ENCODE results near the gene GPS1.

The GPS1 gene

GRCh38 chr17:82084373-82085030 lies 32.8 kb downstream of the GPS1 start:
- Histone ChIP-seq H3K4me3 (replicated peaks; ENCODE audit: low read depth, low read length) (no peak overlapping the region), H3K36me3 (ENCODE audit: control insufficient read depth, insufficient read depth, low read length) (peaks cover 70% of the 10 kb centered on the region), H3K27me3 (replicated peaks; ENCODE audit: control insufficient read depth, insufficient read depth, low read length) (no peaks in the 10 kb centered on the region)
- TF ChIP-seq CTCF (IDR thresholded peaks at IDR 0.05; ENCODE audit: insufficient read depth, low read length, poor library complexity, severe bottlenecking), result no peak
- no peak for DNase-seq (ENCODE audit: extremely low read depth, insufficient read length)

DNA sequence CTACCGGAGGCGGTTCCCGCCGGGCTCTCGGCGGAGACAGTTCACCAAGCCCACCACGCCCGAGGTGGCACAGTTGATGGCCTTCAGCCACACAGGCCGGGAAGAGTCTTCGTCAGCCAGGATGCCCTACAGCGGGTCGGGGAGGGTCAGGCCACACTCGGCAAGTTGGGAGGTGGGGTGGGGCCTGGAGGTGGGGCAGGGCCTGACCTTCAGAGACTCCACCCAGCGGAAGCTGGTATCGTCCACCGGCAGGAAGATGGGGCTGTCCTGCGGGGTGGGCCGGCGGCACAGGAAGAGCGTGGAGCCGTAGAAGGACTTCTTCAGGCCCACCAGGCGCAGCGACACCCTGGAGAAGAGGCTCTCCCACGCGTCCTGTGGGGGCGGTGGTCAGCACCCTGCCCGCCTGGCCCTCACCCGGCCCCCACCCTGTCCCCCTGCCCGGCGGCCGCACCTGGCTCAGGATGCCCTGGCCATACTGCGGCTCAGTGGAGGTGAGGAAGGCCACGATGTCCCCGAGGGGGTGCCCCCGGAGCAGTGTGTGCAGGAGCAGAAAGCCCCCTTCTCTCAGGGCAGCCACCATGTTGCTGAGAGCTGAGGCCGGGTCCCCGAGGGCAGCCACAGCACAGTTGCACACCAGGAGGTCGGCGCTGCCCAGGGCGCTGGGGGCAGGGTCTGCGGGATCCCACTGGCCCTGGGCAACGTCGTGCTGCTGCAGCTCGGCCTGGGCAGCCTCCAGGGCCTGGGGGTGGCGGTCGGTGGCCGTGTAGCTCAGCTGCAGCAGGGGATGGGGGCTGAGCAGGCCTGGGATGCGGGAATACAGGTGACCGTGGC lies 33.5 kb downstream of the GPS1 start:
- peak; percentile 12 for DNase-seq (ENCODE audit: extremely low read depth, insufficient read length)
- no peaks in the 10 kb centered on the region for H3K27me3 ChIP-seq (replicated peaks; ENCODE audit: control insufficient read depth, insufficient read depth, low read length)
- H3K4me3 ChIP-seq (replicated peaks; ENCODE audit: low read depth, low read length), result no peak overlapping the region
- TF ChIP-seq CTCF (IDR thresholded peaks at IDR 0.05; ENCODE audit: insufficient read depth, low read length, poor library complexity, severe bottlenecking), result no peak
- H3K36me3 ChIP-seq (ENCODE audit: control insufficient read depth, insufficient read depth, low read length), result peaks cover 73% of the 10 kb centered on the region

GRCh38 chr17:82085931-82086764 lies 34.5 kb downstream of the GPS1 start:
- no peak overlapping the region for H3K4me3 ChIP-seq (replicated peaks; ENCODE audit: low read depth, low read length)
- H3K27me3 ChIP-seq (replicated peaks; ENCODE audit: control insufficient read depth, insufficient read depth, low read length), result no peaks in the 10 kb centered on the region
- no peak for TF ChIP-seq CTCF (IDR thresholded peaks at IDR 0.05; ENCODE audit: insufficient read depth, low read length, poor library complexity, severe bottlenecking)
- H3K36me3 ChIP-seq (ENCODE audit: control insufficient read depth, insufficient read depth, low read length), result peaks cover 70% of the 10 kb centered on the region
- DNase-seq (ENCODE audit: extremely low read depth, insufficient read length), result peak; percentile 15

DNA sequence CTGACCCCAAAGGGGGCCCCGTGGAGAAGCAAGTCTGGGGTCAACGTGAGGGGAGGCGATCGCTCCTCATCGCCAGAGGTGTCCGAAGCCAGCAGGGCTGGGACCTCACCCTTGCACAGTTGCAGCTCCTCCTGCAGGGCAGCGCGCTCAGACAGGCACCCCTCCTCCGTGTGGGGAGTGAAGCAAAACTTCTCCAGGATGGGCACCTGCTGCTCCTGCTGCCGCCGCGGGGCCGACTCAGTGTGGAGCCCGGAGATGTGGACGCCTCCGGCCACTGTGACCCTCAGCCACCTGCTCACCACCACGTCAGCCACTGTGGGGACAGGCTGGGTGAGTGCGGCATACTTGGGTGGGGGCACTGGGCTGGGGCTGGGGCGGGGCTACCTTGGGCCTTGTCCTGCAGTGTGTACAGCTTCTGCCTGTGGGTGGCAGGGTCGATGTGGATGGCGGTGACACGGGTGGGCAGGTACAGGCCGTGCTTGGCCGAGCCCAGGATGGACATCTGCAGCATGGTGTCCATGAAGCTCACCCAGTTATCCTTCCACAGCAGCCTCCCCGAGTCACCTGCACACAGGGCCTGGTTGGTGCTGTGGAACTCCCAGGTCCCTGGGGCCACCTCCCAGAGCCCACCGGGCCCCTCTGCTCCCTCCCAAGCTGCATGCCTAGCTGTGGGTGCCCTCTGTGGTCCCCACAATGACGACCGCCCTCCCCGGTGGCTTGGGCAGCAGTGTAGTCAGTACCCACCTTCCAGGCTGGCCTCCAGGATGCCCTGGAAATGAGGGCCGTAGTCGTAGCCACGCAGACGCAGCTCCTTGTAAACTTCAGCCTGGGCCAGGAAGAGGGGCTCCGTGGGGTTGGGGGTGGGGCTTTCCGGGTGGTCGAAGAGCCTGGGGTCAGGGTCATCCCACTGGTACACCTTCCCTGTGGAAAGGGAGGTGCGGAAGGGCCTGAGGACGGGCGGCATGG lies 35.5 kb downstream of the GPS1 start:
- H3K36me3 ChIP-seq (ENCODE audit: control insufficient read depth, insufficient read depth, low read length), result peaks cover 74% of the 10 kb centered on the region
- DNase-seq (ENCODE audit: extremely low read depth, insufficient read length), result peak; percentile 22

More for the DNA sequence above, 35.5 kb downstream of the GPS1 start:
- Histone ChIP-seq H3K4me3 (replicated peaks; ENCODE audit: low read depth, low read length) (no peak overlapping the region), H3K27me3 (replicated peaks; ENCODE audit: control insufficient read depth, insufficient read depth, low read length) (no peaks in the 10 kb centered on the region)
- TF ChIP-seq CTCF (IDR thresholded peaks at IDR 0.05; ENCODE audit: insufficient read depth, low read length, poor library complexity, severe bottlenecking), result no peak
